ENCODE results near the gene GRB10. TPM values are rescaled to one million over a fixed set of nuclear protein-coding genes. Genes with fewer than 3 reads are reported as not detected.

Gene GRB10
- total and polyA plus RNA-seq, 2 of the 8 experiments (the other 6 are each of a cell fraction or from before 2014, with no cell fraction given): 35.7 to 97.0 TPM

- Histone ChIP-seq H2AFZ (ENCODE audit: low read length) (no peak overlapping the region), H4K91ac (replicated peaks; ENCODE audit: insufficient read length, low read length) (no peak overlapping the region), H3K18ac (ENCODE audit: extremely low read depth, low read length) (no peak overlapping the region), H3K27me3 (replicated peaks in 1 of 4; ENCODE audit: control insufficient read depth in 3 of 4, extremely low read depth in 1 of 4, insufficient read depth in 3 of 4, low read length in 3 of 4) (no peaks in the 10 kb centered on the region), H4K8ac (ENCODE audit: extremely low read depth, insufficient read depth, low read length) (peak overlapping the region; percentile 3; the same call in 1 of the 2 replicates), H3K4ac (replicated peaks; ENCODE audit: insufficient read length, low read depth, low read length) (no peak overlapping the region), H3K14ac (ENCODE audit: insufficient read length) (no peak overlapping the region), H3K9me3 (ENCODE audit: insufficient read depth in 2 of 2, low read depth in 1 of 2, low read length in 1 of 2) (no peaks in the 10 kb centered on the region), H3K9ac (replicated peaks in 1 of 4; ENCODE audit: extremely low read depth in 1 of 4, low read depth in 3 of 4, low read length in 3 of 4) (no peak overlapping the region; a peak in 1 of 7 replicates), H3K79me2 (ENCODE audit: control insufficient read depth in 1 of 2, insufficient read depth in 2 of 2, low read length in 2 of 2) (peaks cover 0 to 50% of the 10 kb centered on the region in 2 experiments; a peak in 2 of 4 replicates), H4K5ac (ENCODE audit: insufficient read length, low read depth, low read length) (no peak overlapping the region), H4K20me1 (replicated peaks in 1 of 2; ENCODE audit: control insufficient read depth in 1 of 2, insufficient read depth in 2 of 2, low read length in 2 of 2) (peaks cover 2 to 5% of the 10 kb centered on the region in 2 experiments), H2BK12ac (ENCODE audit: low read depth, low read length) (no peak overlapping the region), H3K4me3 (ENCODE audit: extremely low read depth in 1 of 4, insufficient read depth in 2 of 4, low read depth in 3 of 4, low read length in 4 of 4) (no peak overlapping the region), H3K23me2 (ENCODE audit: low read depth, low read length) (no peaks in the 10 kb centered on the region), H3K36me3 (ENCODE audit: control insufficient read depth in 2 of 4, insufficient read depth in 4 of 4, low read length in 3 of 4) (peaks cover 0 to 9% (median 5%) of the 10 kb centered on the region in 4 experiments; a peak in 2 of 8 replicates), H3K56ac (replicated peaks; ENCODE audit: insufficient read length, low read depth, low read length) (no peak overlapping the region), H3K23ac (ENCODE audit: insufficient read length) (no peak overlapping the region), H3K79me1 (ENCODE audit: low read depth, low read length) (no peaks in the 10 kb centered on the region; the same call in 1 of the 2 replicates), H3K27ac (ENCODE audit: low read depth, low read length) (no peak overlapping the region), H2AK5ac (ENCODE audit: low read depth, low read length) (no peak overlapping the region), H3K4me2 (ENCODE audit: insufficient read depth in 1 of 2, low read depth in 2 of 2, low read length in 2 of 2) (no peak overlapping the region), H2BK15ac (ENCODE audit: low read length) (no peak overlapping the region), H2BK5ac (ENCODE audit: low read depth, low read length) (no peak overlapping the region), H2BK120ac (replicated peaks; ENCODE audit: low read depth, low read length) (no peak overlapping the region), H2BK20ac (ENCODE audit: low read length) (no peak overlapping the region), H3K4me1 (replicated peaks in 1 of 4; ENCODE audit: control insufficient read depth in 3 of 4, insufficient read depth in 4 of 4, low read length in 3 of 4) (peaks cover 1 to 7% (median 3%) of the 10 kb centered on the region in 4 experiments; a peak in 5 of 7 replicates)
- 87% methylated on average over 12 of the region's 13 CpGs; no CpG with 5 or more reads in 1 of the 2 experiments for WGBS, 2 experiments (ENCODE audit: extremely low coverage in 1 of 2, insufficient coverage in 1 of 2, insufficient read length in 1 of 2, insufficient replicate concordance in 2 of 2, low coverage in 1 of 2, low lambda C conversion rate in 2 of 2, missing lambda C conversion rate in 1 of 2)
- FAIRE-seq (no peak), DNase-seq (ENCODE audit: low read depth in 1 of 2, low spot score in 2 of 2) (no peak)
- CTCF ChIA-PET (ENCODE audit: partially characterized antibody): interaction anchor here (0.5 to 2.7 kb wide), 14 partner anchors 15 to 493 kb away, joined by 3 to 6 read pairs (median 3); no protein-coding TSS in a partner anchor
- POLR2A ChIA-PET (ENCODE audit: partially characterized antibody): no interaction called here
- TF ChIP-seq NANOG (IDR thresholded peaks at IDR 0.05; ENCODE audit: insufficient read depth, low read depth, low read length, poor library complexity, severe bottlenecking) (no peak), JUND (IDR thresholded peaks at IDR 0.05; ENCODE audit: low read length) (no peak), TEAD4 (IDR thresholded peaks at IDR 0.05; ENCODE audit: low read depth, low read length) (no peak), EZH2 (IDR thresholded peaks at IDR 0.05; ENCODE audit: low read depth, low read length, severe bottlenecking) (no peak), BCL11A (IDR thresholded peaks at IDR 0.05; ENCODE audit: low read depth in 2 of 2, low read length in 2 of 2) (no peak), CEBPB (IDR thresholded peaks at IDR 0.05; ENCODE audit: low read depth, low read length) (no peak), BRCA1 (IDR thresholded peaks at IDR 0.05; ENCODE audit: low read depth, low read length) (no peak), E2F6 (IDR thresholded peaks at IDR 0.05) (no peak), RAD21 (IDR thresholded peaks at IDR 0.05 in 1 of 2, conservative IDR thresholded peaks at IDR 0.05 in 1 of 2; ENCODE audit: low read depth in 2 of 2, low read length in 2 of 2) (no peak), ATF3 (IDR thresholded peaks at IDR 0.05; ENCODE audit: insufficient read depth, low read depth, low read length) (no peak)
Measured at GRCh38 chr7:50676740-50677637, 105.7 kb downstream of the GRB10 start.

Data from H1 (cell line).